Testis (tissue), 2 donors: ENCODE data around the gene OSBPL3.

Experiments
- CTCF ChIP-seq, 3 experiments: fragments of 450-650 bp in 2 of 3; fragments of 200-600 bp in 1 of 3; sonication (generic) in 1 of 3; IDR thresholded peaks; one replicate each; pipeline ENCODE4 v1.5.1; 2016 to 2019; ENCODE audit warnings: antibody characterized with exemption in 3 of 3, mild to moderate bottlenecking in 2 of 3, moderate library complexity in 1 of 3
- POLR2A ChIP-seq: fragments of 450-650 bp; IDR thresholded peaks from one replicate; pipeline ENCODE4 v1.6.1; 2017; ENCODE audit warnings: antibody characterized with exemption, mild to moderate bottlenecking, moderate library complexity

- TF ChIP-seq CTCF (IDR thresholded peaks at IDR 0.05) (no peak), POLR2A (no peak)
Measured at GRCh38 chr7:24942226-24942625, 37.8 kb downstream of the OSBPL3 start.
